HepG2 (cell line): ENCODE data around the gene KCNQ5. TPM values are rescaled to one million over a fixed set of nuclear protein-coding genes. Genes with fewer than 3 reads are reported as not detected.

Source experiments
- ATAC-seq: fragments of 200-7000 bp; cut with Tn5 transposase; 3 replicates; pipeline ENCODE4 v1.9.1; 2020; ENCODE audit warnings: mild to moderate bottlenecking, moderate library complexity
- BruUV-seq: library from RNA; stranded (reverse); fragments of 400-500 nt; replicated peaks from 2 replicates; lab custom pipeline; 2021; lab: Mats Ljungman, UMichigan
- CTCF ChIA-PET: fragments of 300-600 bp; formaldehyde crosslinking; extraction: SDS; loops from one replicate; lab custom pipeline; 2021; ENCODE audit warnings: low total read pairs, inconsistent platforms, low intra/inter-chr PET ratio; lab: Yijun Ruan, JAX
- POLR2A ChIA-PET: fragments of 350-600 bp; sonication (Branson Sonifier 250); formaldehyde crosslinking; loops from one replicate; lab custom pipeline; 2020; ENCODE audit warnings: antibody characterized with exemption, inconsistent platforms; lab: Yijun Ruan, JAX
- DNase-seq: peaks from one replicate; pipeline ENCODE4 v3.0.0-alpha.2; 2015; ENCODE audit warnings: low spot score
- FAIRE-seq: peaks from 3 replicates; lab custom pipeline; 2011; peaks lifted over from hg19 to GRCh38; lab: Jason Lieb, UNC
- H2AFZ ChIP-seq: one replicate; pipeline ENCODE4 v1.6.1; 2011; ENCODE audit warnings: low read length, inconsistent platforms
- H3K27ac ChIP-seq: fragments of 300-600 bp; 3 replicates; pipeline ENCODE4 v1.8.0; 2011; ENCODE audit warnings: mixed run types, mild to moderate bottlenecking, mixed read lengths, low read length, inconsistent platforms; ENCODE audit not compliant: insufficient read depth; ENCODE audit errors: extremely low read length
- H3K27me3 ChIP-seq, 2 experiments: fragments of 200-600 bp in 1 of 2; 2 replicates in 1 of 2; 3 replicates in 1 of 2; pipeline versions ENCODE4 v1.6.0 to v1.8.0; 2011; ENCODE audit warnings: low read length in 2 of 2, mild to moderate bottlenecking in 2 of 2, moderate library complexity in 2 of 2, inconsistent platforms in 1 of 2; ENCODE audit not compliant: insufficient read depth in 2 of 2, control insufficient read depth in 1 of 2
- H3K36me3 ChIP-seq, 2 experiments: fragments of 200-600 bp in 1 of 2; replicated peaks in 1 of 2; 2 replicates in 1 of 2; 3 replicates in 1 of 2; pipeline versions ENCODE4 v1.5.1 to v1.8.0; 2011; ENCODE audit warnings: low read length in 2 of 2, inconsistent platforms in 1 of 2; ENCODE audit not compliant: insufficient read depth in 2 of 2, control insufficient read depth in 1 of 2
- H3K4me1 ChIP-seq: 2 replicates; pipeline ENCODE4 v1.5.1; 2012; ENCODE audit warnings: low read length, inconsistent platforms; ENCODE audit not compliant: insufficient read depth
- H3K4me2 ChIP-seq: 2 replicates; pipeline ENCODE4 v1.6.0; 2011; ENCODE audit warnings: low read depth, low read length, inconsistent platforms
- H3K4me3 ChIP-seq, 3 experiments: fragments of 200-600 bp in 1 of 3; sonication (generic), shearing (Covaris generic) in 1 of 3; replicated peaks in 1 of 3; 2 replicates each; pipeline ENCODE4 v1.5.1; 2011 to 2016; ENCODE audit warnings: low read length in 3 of 3, inconsistent platforms in 2 of 3, low read depth in 2 of 3, mild to moderate bottlenecking in 2 of 3, control low read depth in 1 of 3, mixed read lengths in 1 of 3; ENCODE audit not compliant: insufficient read depth in 1 of 3
- H3K79me2 ChIP-seq: one replicate; pipeline ENCODE4 v1.6.1; 2011; ENCODE audit warnings: low read length, inconsistent platforms; ENCODE audit not compliant: insufficient read depth
- H3K9ac ChIP-seq: 2 replicates; pipeline ENCODE4 v1.6.0; 2011; ENCODE audit warnings: mild to moderate bottlenecking, low read depth, low read length, inconsistent platforms; ENCODE audit not compliant: insufficient read depth
- H3K9me3 ChIP-seq: 2 replicates; pipeline ENCODE4 v1.5.1; 2012; ENCODE audit warnings: mild to moderate bottlenecking, low read length
- H4K20me1 ChIP-seq: 2 replicates; pipeline ENCODE4 v1.6.0; 2011; ENCODE audit warnings: inconsistent platforms, mild to moderate bottlenecking, low read length, moderate library complexity; ENCODE audit not compliant: insufficient read depth
- CC2D1A ChIP-seq: sonication (generic); formaldehyde crosslinking; IDR thresholded peaks from 2 replicates; pipeline ENCODE4 v1.8.1; 2023; ENCODE audit warnings: mild to moderate bottlenecking, missing genetic modification reagents
- EEA1 ChIP-seq: sonication (generic); formaldehyde crosslinking; IDR thresholded peaks from 2 replicates; pipeline ENCODE4 v1.5.1; 2020; ENCODE audit warnings: mild to moderate bottlenecking, missing genetic modification reagents, borderline replicate concordance
- MIER2 ChIP-seq: IDR thresholded peaks from 2 replicates; pipeline ENCODE4 v1.6.1; 2016; ENCODE audit warnings: missing biosample characterization, missing genetic modification reagents
- PRMT3 ChIP-seq: sonication (generic); formaldehyde crosslinking; IDR thresholded peaks from 2 replicates; pipeline ENCODE4 v1.8.1; 2022; ENCODE audit warnings: low read depth, mild to moderate bottlenecking, moderate library complexity, missing genetic modification reagents, borderline replicate concordance
- RBM22 ChIP-seq: fragments of 200-400 bp; formaldehyde crosslinking; optimal IDR thresholded peaks from 2 replicates; pipeline ENCODE3; 2017; ENCODE audit warnings: mild to moderate bottlenecking, low read length, moderate library complexity
- SMAD3 ChIP-seq: sonication (generic); formaldehyde crosslinking; IDR thresholded peaks from 2 replicates; pipeline ENCODE4 v1.4.0; 2020; ENCODE audit warnings: missing genetic modification reagents
- SMAD9 ChIP-seq: sonication (generic); formaldehyde crosslinking; IDR thresholded peaks from 2 replicates; pipeline ENCODE4 v1.5.1; 2020; ENCODE audit warnings: mild to moderate bottlenecking, missing genetic modification reagents
- SRY ChIP-seq: sonication (generic); formaldehyde crosslinking; IDR thresholded peaks from 2 replicates; pipeline ENCODE4 v1.8.0; 2022; ENCODE audit warnings: mild to moderate bottlenecking, missing genetic modification reagents
- ZC3H4 ChIP-seq: sonication (generic); formaldehyde crosslinking; IDR thresholded peaks from 2 replicates; pipeline ENCODE4 v1.4.0; 2020; ENCODE audit warnings: missing genetic modification reagents, borderline replicate concordance
- ZNF446 ChIP-seq: sonication (generic); formaldehyde crosslinking; IDR thresholded peaks from 2 replicates; pipeline ENCODE4 v1.5.0; 2020; ENCODE audit warnings: mild to moderate bottlenecking, missing genetic modification reagents
- ZNF577 ChIP-seq: sonication (generic); formaldehyde crosslinking; IDR thresholded peaks from 2 replicates; pipeline ENCODE4 v1.4.0; 2020; ENCODE audit warnings: mild to moderate bottlenecking, low read depth, missing genetic modification reagents, borderline replicate concordance
- ZNF724P ChIP-seq: sonication (generic); formaldehyde crosslinking; IDR thresholded peaks from 2 replicates; pipeline ENCODE4 v1.8.0; 2022; ENCODE audit warnings: missing genetic modification reagents, borderline replicate concordance
- whole genome bisulfite sequencing: methylation state at CpG from one replicate; pipeline ENCODE4 v1.1.6; 2017; ENCODE audit warnings: low lambda C conversion rate; 5-methylcytosine and 5-hydroxymethylcytosine counted together
- in situ Hi-C: cut with HindIII; loops from 2 replicates; pipeline ENCODE4 v1.10.0; 2017; ENCODE audit warnings: low pct_unique_long_range_greater_than_20kb; ENCODE audit not compliant: extremely low pct_ligation_motif_present
- intact Hi-C: fragments of 100-400 bp; cut with micrococcal nuclease; formaldehyde crosslinking; loops from one replicate; pipeline ENCODE4 v1.10.0; 2022; ENCODE audit not compliant: unreplicated experiment
- polyA plus RNA-seq, 8 experiments: library from polyadenylated mRNA; depleted of rRNA in 3 of 8; stranded (reverse) in 7 of 8; unstranded in 1 of 8; fragments of >200 nt; fragmentation: Illumina TruSeq in 4 of 8; extraction: Trizol in 4 of 8; gene quantifications; 2 replicates each; pipeline versions ENCODE4 v1.2.1 to v1.2.3, GENCODE V29; 2011 to 2016; ENCODE audit warnings: low read depth in 4 of 8, missing spikeins in 1 of 8, mixed read lengths in 1 of 8; ENCODE audit not compliant: insufficient read depth in 1 of 8
- total RNA-seq, 5 experiments: library from RNA; depleted of rRNA; stranded (reverse); fragments of >200 nt; fragmentation: Illumina TruSeq; extraction: Trizol; gene quantifications; 2 replicates each; pipeline ENCODE4 v1.2.3, GENCODE V29; 2016; ENCODE audit warnings: low read depth in 1 of 5
- TF ChIP-seq, protein P1 (sequence below): sonication (generic); formaldehyde crosslinking; IDR thresholded peaks from 2 replicates; pipeline ENCODE4 v1.5.1; 2020; ENCODE audit warnings: missing genetic modification reagents, mild to moderate bottlenecking, borderline replicate concordance
- TF ChIP-seq, protein P2 (sequence below): sonication (generic); formaldehyde crosslinking; IDR thresholded peaks from 2 replicates; pipeline ENCODE4 v1.4.0; 2020; ENCODE audit warnings: mild to moderate bottlenecking, low read depth, missing genetic modification reagents
- TF ChIP-seq, protein P3 (sequence below): IDR thresholded peaks from 2 replicates; pipeline ENCODE4 v1.6.1; 2016; ENCODE audit warnings: low read depth, missing genetic modification reagents, missing compliant biosample characterization
- TF ChIP-seq, protein P4 (sequence below): sonication (generic); formaldehyde crosslinking; IDR thresholded peaks from 2 replicates; pipeline ENCODE4 v1.8.0; 2022; ENCODE audit warnings: mild to moderate bottlenecking, missing genetic modification reagents

The KCNQ5 gene
- total and polyA plus RNA-seq, 2 of the 13 experiments (the other 11 are each of a cell fraction or from before 2014, with no cell fraction given) = 0.04 TPM; not detected in 1

DNA sequence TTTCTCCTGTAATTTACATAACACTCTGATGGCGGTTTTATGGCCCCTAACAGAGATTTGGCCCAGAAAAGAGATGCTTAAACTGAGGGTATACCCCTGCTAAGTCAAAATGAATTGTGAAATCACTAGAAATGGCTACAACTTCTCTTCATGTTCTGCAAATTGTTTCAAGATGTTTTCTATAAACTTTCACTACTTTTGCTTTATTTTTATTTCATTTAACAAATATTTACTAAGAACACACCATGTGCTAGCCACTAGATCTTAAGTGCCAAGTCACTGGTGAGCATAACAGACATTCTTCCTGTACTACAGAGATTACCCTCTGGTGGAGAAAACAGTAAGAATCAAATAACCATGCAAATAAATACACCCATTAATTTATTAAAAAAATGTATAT is 87.6 kb downstream of the KCNQ5 start:
- 0% methylated on average over 1 of the region's 1 CpG for WGBS
- TF ChIP-seq MIER2 = no peak
- TF ChIP-seq, protein P1, sequence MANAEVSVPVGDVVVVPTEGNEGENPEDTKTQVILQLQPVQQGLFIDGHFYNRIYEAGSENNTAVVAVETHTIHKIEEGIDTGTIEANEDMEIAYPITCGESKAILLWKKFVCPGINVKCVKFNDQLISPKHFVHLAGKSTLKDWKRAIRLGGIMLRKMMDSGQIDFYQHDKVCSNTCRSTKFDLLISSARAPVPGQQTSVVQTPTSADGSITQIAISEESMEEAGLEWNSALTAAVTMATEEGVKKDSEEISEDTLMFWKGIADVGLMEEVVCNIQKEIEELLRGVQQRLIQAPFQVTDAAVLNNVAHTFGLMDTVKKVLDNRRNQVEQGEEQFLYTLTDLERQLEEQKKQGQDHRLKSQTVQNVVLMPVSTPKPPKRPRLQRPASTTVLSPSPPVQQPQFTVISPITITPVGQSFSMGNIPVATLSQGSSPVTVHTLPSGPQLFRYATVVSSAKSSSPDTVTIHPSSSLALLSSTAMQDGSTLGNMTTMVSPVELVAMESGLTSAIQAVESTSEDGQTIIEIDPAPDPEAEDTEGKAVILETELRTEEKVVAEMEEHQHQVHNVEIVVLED (CRISPR knock-in tag) = no peak
- TF ChIP-seq, protein P2, sequence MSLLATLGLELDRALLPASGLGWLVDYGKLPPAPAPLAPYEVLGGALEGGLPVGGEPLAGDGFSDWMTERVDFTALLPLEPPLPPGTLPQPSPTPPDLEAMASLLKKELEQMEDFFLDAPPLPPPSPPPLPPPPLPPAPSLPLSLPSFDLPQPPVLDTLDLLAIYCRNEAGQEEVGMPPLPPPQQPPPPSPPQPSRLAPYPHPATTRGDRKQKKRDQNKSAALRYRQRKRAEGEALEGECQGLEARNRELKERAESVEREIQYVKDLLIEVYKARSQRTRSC (CRISPR knock-in tag) = no peak
- no peak for TF ChIP-seq PRMT3
- TF ChIP-seq, protein P3, sequence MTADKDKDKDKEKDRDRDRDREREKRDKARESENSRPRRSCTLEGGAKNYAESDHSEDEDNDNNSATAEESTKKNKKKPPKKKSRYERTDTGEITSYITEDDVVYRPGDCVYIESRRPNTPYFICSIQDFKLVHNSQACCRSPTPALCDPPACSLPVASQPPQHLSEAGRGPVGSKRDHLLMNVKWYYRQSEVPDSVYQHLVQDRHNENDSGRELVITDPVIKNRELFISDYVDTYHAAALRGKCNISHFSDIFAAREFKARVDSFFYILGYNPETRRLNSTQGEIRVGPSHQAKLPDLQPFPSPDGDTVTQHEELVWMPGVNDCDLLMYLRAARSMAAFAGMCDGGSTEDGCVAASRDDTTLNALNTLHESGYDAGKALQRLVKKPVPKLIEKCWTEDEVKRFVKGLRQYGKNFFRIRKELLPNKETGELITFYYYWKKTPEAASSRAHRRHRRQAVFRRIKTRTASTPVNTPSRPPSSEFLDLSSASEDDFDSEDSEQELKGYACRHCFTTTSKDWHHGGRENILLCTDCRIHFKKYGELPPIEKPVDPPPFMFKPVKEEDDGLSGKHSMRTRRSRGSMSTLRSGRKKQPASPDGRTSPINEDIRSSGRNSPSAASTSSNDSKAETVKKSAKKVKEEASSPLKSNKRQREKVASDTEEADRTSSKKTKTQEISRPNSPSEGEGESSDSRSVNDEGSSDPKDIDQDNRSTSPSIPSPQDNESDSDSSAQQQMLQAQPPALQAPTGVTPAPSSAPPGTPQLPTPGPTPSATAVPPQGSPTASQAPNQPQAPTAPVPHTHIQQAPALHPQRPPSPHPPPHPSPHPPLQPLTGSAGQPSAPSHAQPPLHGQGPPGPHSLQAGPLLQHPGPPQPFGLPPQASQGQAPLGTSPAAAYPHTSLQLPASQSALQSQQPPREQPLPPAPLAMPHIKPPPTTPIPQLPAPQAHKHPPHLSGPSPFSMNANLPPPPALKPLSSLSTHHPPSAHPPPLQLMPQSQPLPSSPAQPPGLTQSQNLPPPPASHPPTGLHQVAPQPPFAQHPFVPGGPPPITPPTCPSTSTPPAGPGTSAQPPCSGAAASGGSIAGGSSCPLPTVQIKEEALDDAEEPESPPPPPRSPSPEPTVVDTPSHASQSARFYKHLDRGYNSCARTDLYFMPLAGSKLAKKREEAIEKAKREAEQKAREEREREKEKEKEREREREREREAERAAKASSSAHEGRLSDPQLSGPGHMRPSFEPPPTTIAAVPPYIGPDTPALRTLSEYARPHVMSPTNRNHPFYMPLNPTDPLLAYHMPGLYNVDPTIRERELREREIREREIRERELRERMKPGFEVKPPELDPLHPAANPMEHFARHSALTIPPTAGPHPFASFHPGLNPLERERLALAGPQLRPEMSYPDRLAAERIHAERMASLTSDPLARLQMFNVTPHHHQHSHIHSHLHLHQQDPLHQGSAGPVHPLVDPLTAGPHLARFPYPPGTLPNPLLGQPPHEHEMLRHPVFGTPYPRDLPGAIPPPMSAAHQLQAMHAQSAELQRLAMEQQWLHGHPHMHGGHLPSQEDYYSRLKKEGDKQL (CRISPR knock-in tag) = no peak
- TF ChIP-seq, protein P4, sequence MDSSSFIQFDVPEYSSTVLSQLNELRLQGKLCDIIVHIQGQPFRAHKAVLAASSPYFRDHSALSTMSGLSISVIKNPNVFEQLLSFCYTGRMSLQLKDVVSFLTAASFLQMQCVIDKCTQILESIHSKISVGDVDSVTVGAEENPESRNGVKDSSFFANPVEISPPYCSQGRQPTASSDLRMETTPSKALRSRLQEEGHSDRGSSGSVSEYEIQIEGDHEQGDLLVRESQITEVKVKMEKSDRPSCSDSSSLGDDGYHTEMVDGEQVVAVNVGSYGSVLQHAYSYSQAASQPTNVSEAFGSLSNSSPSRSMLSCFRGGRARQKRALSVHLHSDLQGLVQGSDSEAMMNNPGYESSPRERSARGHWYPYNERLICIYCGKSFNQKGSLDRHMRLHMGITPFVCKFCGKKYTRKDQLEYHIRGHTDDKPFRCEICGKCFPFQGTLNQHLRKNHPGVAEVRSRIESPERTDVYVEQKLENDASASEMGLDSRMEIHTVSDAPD (CRISPR knock-in tag) = no peak
- no peak for TF ChIP-seq ZNF724P (CRISPR knock-in tag)
- no peak for TF ChIP-seq SMAD9 (CRISPR knock-in tag)
- TF ChIP-seq SRY (CRISPR knock-in tag) = no peak
- no peak for TF ChIP-seq RBM22
- no peak for TF ChIP-seq SMAD3 (CRISPR knock-in tag)
- TF ChIP-seq ZNF577 (CRISPR knock-in tag) = no peak
- TF ChIP-seq ZNF446 (CRISPR knock-in tag) = no peak
- TF ChIP-seq CC2D1A = no peak
- TF ChIP-seq EEA1 (CRISPR knock-in tag) = no peak
- no peak for TF ChIP-seq ZC3H4 (CRISPR knock-in tag)
- ChIA-PET POLR2A (no interaction called here), CTCF (no interaction called here)
- Histone ChIP-seq H3K4me1 (no peaks in the 10 kb centered on the region), H3K4me2 (no peak overlapping the region), H3K79me2 (no peaks in the 10 kb centered on the region), H3K4me3 (no peak overlapping the region), H3K9me3 (no peaks in the 10 kb centered on the region), H4K20me1 (no peaks in the 10 kb centered on the region), H3K36me3 (no peaks in the 10 kb centered on the region), H3K9ac (no peak overlapping the region), H2AFZ (no peak overlapping the region), H3K27ac (no peak overlapping the region), H3K27me3 (no peaks in the 10 kb centered on the region)
- ATAC-seq (no peak), DNase-seq (no peak), FAIRE-seq (no peak)
- no TSS peak for BruUV-seq
- in situ Hi-C loops = no loop called here
- intact Hi-C loops = no loop called here
